HG02678 (cell line): ENCODE results near the gene MIA2.
"Not testable (repeated sequence)": the region's sequence is repeated elsewhere in the genome, so short reads cannot be mapped to it uniquely, and the experiment has no call there.

Experiments
- ATAC-seq: cut with Tn5 transposase; IDR thresholded peaks from one replicate; pipeline ENCODE4 v1.9.1; 2021; ENCODE audit warnings: mild to moderate bottlenecking, moderate library complexity; ENCODE audit not compliant: unreplicated experiment

The MIA2 gene

GRCh38 chr14:39320318-39320717, 86.6 kb downstream of the MIA2 start:
- no peak for ATAC-seq

DNA sequence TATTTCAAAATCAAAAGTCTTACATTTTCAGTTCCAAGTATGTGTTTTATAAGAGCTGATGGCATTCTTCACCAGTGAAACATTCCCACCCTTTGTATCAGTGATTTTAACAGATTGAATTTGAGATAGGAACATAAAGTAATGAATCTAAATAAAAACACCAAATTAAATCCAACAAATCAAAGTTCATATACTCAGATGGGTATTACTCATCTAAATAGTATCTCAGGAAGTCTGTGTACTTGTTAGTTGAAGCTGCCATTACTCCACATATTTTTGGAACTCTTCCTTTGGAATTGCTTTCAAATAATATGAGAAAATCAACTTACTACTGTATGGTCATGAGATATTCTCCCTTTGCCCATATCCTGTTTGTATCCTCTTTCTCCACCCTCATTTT, 89.1 kb downstream of the MIA2 start:
- no peak for ATAC-seq

GRCh38 chr14:39324097-39324496, 90.4 kb downstream of the MIA2 start:
- no peak for ATAC-seq

DNA sequence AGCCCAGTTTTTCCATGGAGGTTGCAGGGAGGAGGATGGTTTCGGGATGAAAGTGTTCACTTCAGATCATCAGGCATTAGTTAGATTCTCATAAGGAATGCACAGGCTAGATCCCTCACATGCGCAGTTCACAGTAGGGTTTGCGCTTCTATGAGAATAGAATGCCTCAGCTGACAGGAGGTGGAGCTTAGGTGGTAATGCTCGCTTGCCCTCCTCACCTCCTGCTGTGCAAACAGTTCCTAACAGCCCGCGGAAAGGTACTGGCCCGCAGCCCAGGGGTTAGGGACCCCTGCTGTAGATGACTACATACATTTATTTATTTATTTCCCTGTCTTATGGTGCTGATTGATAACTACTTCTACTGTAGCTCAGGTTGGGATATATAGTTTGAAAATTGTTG, 105.3 kb downstream of the MIA2 start:
- ATAC-seq: no peak

- not testable (repeated sequence) for ATAC-seq
These were observed 107.4 kb downstream of the MIA2 start for GRCh38 chr14:39341126-39341525.

- ATAC-seq: no peak
These were observed 109.1 kb downstream of the MIA2 start for GRCh38 chr14:39342768-39343167.

- no peak for ATAC-seq
These were observed 109.9 kb downstream of the MIA2 start for GRCh38 chr14:39343614-39344013.

- no peak for ATAC-seq
These were observed 117.2 kb downstream of the MIA2 start for GRCh38 chr14:39350866-39351265.

DNA sequence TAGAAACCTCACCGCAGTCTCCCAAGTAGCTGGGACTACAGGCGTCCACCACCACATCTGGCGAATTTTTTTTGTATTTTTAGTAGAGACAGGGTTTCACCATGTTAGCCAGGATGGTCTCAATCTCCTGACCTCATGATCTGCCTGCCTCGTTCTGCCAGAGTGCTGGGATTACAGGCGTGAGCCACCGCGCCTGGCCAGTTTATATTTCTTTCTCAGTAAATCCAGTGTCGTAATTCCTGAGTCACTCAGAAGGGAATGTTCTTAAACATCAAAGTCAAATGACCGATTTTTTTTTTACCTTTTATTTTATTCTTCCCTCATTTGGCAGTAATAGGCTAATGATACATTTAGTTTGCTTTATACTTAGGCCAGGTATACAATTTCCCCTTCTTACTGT, 118.0 kb downstream of the MIA2 start:
- ATAC-seq: no peak

- ATAC-seq: not testable (repeated sequence)
These were observed 125.4 kb downstream of the MIA2 start for GRCh38 chr14:39359069-39359468.

- ATAC-seq: no peak
These were observed 126.6 kb downstream of the MIA2 start for GRCh38 chr14:39360316-39360715.

GRCh38 chr14:39361556-39361955, 127.8 kb downstream of the MIA2 start:
- ATAC-seq: not testable (repeated sequence)

DNA sequence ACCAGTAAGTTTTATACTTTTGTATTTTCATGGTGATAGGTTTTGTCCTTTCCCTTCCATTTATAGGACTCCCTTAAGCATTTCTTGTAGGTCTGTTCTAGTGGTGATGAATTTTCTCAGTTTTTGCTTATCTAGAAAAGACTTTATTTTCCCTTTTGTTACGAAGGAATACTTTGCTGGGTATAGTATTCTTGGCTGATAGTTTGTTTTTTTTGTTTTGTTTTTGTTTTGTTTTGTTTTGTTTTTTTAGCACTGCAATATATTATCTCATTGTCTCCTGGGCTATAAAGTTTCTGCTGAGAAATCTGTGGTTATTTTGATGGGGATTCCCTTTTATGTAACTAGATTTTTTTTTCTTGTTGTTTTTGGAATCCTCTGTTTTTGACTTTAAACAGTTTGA, 130.8 kb downstream of the MIA2 start:
- no peak for ATAC-seq

GRCh38 chr14:39365354-39365753, 131.6 kb downstream of the MIA2 start:
- ATAC-seq: no peak

DNA sequence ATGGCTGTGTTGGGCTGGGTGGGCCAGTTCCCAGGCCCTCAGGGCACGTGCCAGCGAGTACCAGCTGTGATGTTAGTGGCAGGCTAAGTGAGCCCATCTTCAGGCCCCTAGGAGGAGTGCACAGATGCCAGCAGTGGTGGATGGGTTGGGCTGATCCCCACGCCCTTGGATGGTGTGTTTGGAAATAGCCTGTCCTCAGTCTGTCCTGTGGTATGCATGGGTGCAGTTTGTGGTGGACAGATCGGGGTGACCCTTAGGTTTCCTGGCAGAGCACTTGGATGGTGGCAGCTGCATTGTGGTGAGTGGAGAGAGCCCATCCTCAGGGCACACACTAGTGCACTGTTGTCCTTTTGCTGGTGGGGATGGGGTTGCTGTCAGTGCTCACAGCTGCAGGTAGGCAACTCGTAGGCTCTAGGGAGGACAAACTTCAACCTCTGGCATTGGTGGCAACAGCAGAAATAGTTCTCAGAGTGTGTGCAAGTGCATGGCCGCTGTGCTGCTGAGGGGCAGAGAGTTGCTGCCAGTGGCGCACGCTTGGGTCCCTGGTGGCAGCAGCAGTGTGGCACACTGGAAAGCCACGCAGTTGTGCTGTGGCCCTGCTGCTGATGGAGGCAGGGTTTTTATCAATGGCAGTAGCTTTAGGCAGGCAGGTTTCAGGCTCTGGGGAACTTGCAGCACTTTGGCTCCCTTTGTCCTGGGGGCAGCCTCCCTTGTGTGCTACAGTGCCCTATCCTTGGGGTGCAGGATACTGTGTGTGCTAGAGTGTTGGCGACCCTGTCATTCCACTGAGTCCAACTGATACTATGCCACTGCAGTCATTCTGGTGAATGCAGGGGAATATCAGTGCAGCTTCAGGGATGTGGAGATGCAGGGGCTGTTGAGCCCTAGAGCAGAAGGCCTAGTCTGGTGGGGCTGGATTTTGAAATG, 133.0 kb downstream of the MIA2 start:
- ATAC-seq: no peak

- no peak for ATAC-seq
These were observed 133.7 kb downstream of the MIA2 start for GRCh38 chr14:39367387-39367751.

- no peak for ATAC-seq
These were observed 134.7 kb downstream of the MIA2 start for GRCh38 chr14:39368261-39368959.

- ATAC-seq: no peak
These were observed 135.3 kb downstream of the MIA2 start for GRCh38 chr14:39369029-39369428.

GRCh38 chr14:39370415-39370814, 136.7 kb downstream of the MIA2 start:
- no peak for ATAC-seq

- no peak for ATAC-seq
These were observed 138.9 kb downstream of the MIA2 start for GRCh38 chr14:39372656-39373055.

DNA sequence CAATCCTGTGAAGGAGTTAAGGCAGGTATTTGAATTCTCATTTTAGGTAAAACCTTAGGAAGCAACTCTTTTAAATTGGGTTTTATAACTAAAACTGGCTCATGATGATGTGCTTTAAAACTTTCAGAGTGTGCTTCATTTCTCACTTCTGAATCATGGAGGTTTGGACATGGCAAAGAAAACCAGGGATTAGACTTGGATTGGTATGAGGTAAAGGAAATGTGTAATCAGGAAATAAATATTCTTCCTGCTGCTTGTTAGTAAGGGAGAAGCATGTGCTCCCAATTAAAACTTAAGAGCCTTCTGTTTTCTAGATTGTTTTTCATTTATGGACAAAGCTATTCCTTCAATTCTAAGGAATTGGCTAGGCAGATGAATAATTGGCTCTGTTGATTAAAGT, 141.1 kb downstream of the MIA2 start:
- no peak for ATAC-seq
